Mammary epithelial cell (primary cell): ENCODE data around the gene C2orf42.

Experiments used
- EZH2 ChIP-seq: IDR thresholded peaks from 2 replicates; pipeline ENCODE4 v1.6.1; 2012; ENCODE audit warnings: low read length, inconsistent platforms, borderline replicate concordance
- TF ChIP-seq, protein P1 (sequence below), 2 donors: IDR thresholded peaks in 1 of 2; conservative IDR thresholded peaks in 1 of 2; 2 replicates each; pipeline ENCODE4 v1.5.1; 2011 to 2012; ENCODE audit warnings: inconsistent platforms in 2 of 2, low read length in 2 of 2, mild to moderate bottlenecking in 2 of 2, control low read depth in 1 of 2, low read depth in 1 of 2; ENCODE audit not compliant: insufficient read depth in 1 of 2; ENCODE audit errors: extremely low read depth in 1 of 2

- TF ChIP-seq, protein P1, sequence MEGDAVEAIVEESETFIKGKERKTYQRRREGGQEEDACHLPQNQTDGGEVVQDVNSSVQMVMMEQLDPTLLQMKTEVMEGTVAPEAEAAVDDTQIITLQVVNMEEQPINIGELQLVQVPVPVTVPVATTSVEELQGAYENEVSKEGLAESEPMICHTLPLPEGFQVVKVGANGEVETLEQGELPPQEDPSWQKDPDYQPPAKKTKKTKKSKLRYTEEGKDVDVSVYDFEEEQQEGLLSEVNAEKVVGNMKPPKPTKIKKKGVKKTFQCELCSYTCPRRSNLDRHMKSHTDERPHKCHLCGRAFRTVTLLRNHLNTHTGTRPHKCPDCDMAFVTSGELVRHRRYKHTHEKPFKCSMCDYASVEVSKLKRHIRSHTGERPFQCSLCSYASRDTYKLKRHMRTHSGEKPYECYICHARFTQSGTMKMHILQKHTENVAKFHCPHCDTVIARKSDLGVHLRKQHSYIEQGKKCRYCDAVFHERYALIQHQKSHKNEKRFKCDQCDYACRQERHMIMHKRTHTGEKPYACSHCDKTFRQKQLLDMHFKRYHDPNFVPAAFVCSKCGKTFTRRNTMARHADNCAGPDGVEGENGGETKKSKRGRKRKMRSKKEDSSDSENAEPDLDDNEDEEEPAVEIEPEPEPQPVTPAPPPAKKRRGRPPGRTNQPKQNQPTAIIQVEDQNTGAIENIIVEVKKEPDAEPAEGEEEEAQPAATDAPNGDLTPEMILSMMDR (conservative IDR thresholded peaks at IDR 0.05 in 1 of 2, IDR thresholded peaks at IDR 0.05 in 1 of 2; ENCODE audit: extremely low read depth in 1 of 2, insufficient read depth in 1 of 2, low read depth in 1 of 2, low read length in 2 of 2), result no peak
- no peak for TF ChIP-seq EZH2
These were observed 46.2 kb downstream of the C2orf42 start for GRCh38 chr2:70144443-70145143.
